H1 (cell line): ENCODE data around the gene CSN1S1. TPM values are rescaled to one million over a fixed set of nuclear protein-coding genes. Genes with fewer than 3 reads are reported as not detected.

ENCODE experiments used
- polyA plus RNA-seq, 7 experiments: library from polyadenylated mRNA; depleted of rRNA in 3 of 7; stranded (reverse) in 5 of 7; unstranded in 2 of 7; fragments of >200 nt in 5 of 7; fragments of 200-250 nt in 2 of 7; gene quantifications; 1 replicate in 5 of 7; 2 replicates in 1 of 7; 4 replicates in 1 of 7; pipeline versions ENCODE4 v1.2.1 to v1.2.3, GENCODE V29; 2011 to 2013; ENCODE audit warnings: missing spikeins in 2 of 7, mixed read lengths in 2 of 7
- total RNA-seq: library from RNA; stranded (reverse); fragmentation: NEBNext Ultra II Directional; extraction: Animal tissue kit (Norgen Biotek cat#: 25700); gene quantifications from 2 replicates; pipeline ENCODE4 v1.2.1, GENCODE V29; 2021

CSN1S1 gene
- total and polyA plus RNA-seq, 2 of the 8 experiments (the other 6 are each of a cell fraction or from before 2014, with no cell fraction given): not detected

Other genes starting within 250 kb of the CSN1S1 start
- gene SULT1B1, start 170.4 kb upstream of the CSN1S1 start, total RNA-seq: not detected in 2 replicates
- not detected in 2 replicates for gene SULT1B1, start 170.4 kb upstream of the CSN1S1 start, polyA plus RNA-seq (2011; rRNA removed)
- not detected in 2 replicates for gene SULT1E1, start 70.9 kb upstream of the CSN1S1 start, total RNA-seq
- gene SULT1E1, start 70.9 kb upstream of the CSN1S1 start, polyA plus RNA-seq (2011; rRNA removed): not detected in 2 replicates
- gene CSN2, start 34.7 kb downstream of the CSN1S1 start, total RNA-seq: not detected in 2 replicates
- gene CSN2, start 34.7 kb downstream of the CSN1S1 start, polyA plus RNA-seq (2011; rRNA removed): not detected in 2 replicates
- not detected in 2 replicates for gene STATH, start 64.9 kb downstream of the CSN1S1 start, total RNA-seq
- not detected in 2 replicates for gene STATH, start 64.9 kb downstream of the CSN1S1 start, polyA plus RNA-seq (2011; rRNA removed)
- gene HTN3, start 97.4 kb downstream of the CSN1S1 start, total RNA-seq: not detected in 2 replicates
- not detected in 2 replicates for gene HTN3, start 97.4 kb downstream of the CSN1S1 start, polyA plus RNA-seq (2011; rRNA removed)
- gene HTN1, start 119.4 kb downstream of the CSN1S1 start, total RNA-seq: not detected in 2 replicates
- gene HTN1, start 119.4 kb downstream of the CSN1S1 start, polyA plus RNA-seq (2011; rRNA removed): not detected in 2 replicates
- gene PRR27, start 223.2 kb downstream of the CSN1S1 start, total RNA-seq: not detected in 2 replicates
- not detected in 2 replicates for gene PRR27, start 223.2 kb downstream of the CSN1S1 start, polyA plus RNA-seq (2011; rRNA removed)